ENCODE data around the gene METTL8. TPM values are rescaled to one million over a fixed set of nuclear protein-coding genes. Genes with fewer than 3 reads are reported as not detected.

The METTL8 gene
- total RNA-seq, result 10 to 100 TPM in 1 of 2 donors, 1 to 10 TPM in 1; 7.6 to 16.3 TPM

- Histone ChIP-seq H3K9me3 (no peaks in the 10 kb centered on the region), H3K4me1 (peaks cover 0 to 10% of the 10 kb centered on the region in 2 donors), H3K27ac (peak within 1 kb of the TSS; percentile 95 to 96), H3K36me3 (peaks cover 7% of the 10 kb centered on the region), H3K4me3 (peak within 1 kb of the TSS; percentile 68 to 79), H3K27me3 (no peaks in the 10 kb centered on the region)
- no peak for DNase-seq (ENCODE audit: low spot score)
- TF ChIP-seq CTCF (IDR thresholded peaks at IDR 0.05), result no peak
These were observed at the start of gene METTL8 for GRCh38 chr2:171433763-171434012. Gene METTL8 (minus strand): TSS chr2:171433990. CDS start chr2:171392185, 41,805 bp downstream.

- TF ChIP-seq CTCF (IDR thresholded peaks at IDR 0.05), result no peak
- Histone ChIP-seq H3K27ac (no peak overlapping the region), H3K27me3 (no peaks in the 10 kb centered on the region)
These were observed 49.1 kb upstream of the METTL8 start for GRCh38 chr2:171482877-171483276.

DNA sequence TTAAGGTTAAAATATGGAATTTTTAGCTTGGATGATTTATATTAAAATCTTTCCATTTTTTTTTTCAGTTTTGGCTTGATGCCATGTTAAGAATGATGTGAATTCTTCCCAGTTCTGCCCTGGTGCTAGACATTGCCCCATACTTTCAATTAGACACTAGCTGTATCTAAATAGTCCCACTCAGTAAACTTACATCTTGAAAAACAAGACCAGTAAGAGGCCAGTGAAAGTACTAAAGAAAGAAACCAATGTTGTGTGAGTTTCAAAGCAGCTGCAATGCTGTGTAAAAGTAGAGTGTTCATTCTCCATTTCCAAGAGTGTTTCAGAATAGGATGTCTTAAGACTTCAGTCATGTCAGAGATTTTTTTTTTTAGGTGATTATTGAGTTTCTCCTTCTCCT, 48.5 kb upstream of the METTL8 start:
- no peak for DNase-seq (ENCODE audit: low spot score)
- H3K36me3 ChIP-seq, result peaks cover 5% of the 10 kb centered on the region
- no peak overlapping the region for H3K27ac ChIP-seq
- no peaks in the 10 kb centered on the region for H3K4me1 ChIP-seq
- no peak for TF ChIP-seq CTCF (IDR thresholded peaks at IDR 0.05)
- no peaks in the 10 kb centered on the region for H3K9me3 ChIP-seq
- no peaks in the 10 kb centered on the region for H3K27me3 ChIP-seq
- H3K4me3 ChIP-seq, result no peak overlapping the region

More at GRCh38 chr2:171482877-171483276, 49.1 kb upstream of the METTL8 start:
- no peaks in the 10 kb centered on the region for H3K9me3 ChIP-seq
- H3K36me3 ChIP-seq, result peaks cover 5% of the 10 kb centered on the region
- no peak for DNase-seq (ENCODE audit: low spot score)
- no peaks in the 10 kb centered on the region for H3K4me1 ChIP-seq
- H3K4me3 ChIP-seq, result no peak overlapping the region

- no peak overlapping the region for H3K4me3 ChIP-seq
- H3K4me1 ChIP-seq, result no peaks in the 10 kb centered on the region
- H3K27ac ChIP-seq, result no peak overlapping the region
- no peaks in the 10 kb centered on the region for H3K9me3 ChIP-seq
- no peaks in the 10 kb centered on the region for H3K27me3 ChIP-seq
- DNase-seq (ENCODE audit: low spot score), result no peak
- no peak for TF ChIP-seq CTCF (IDR thresholded peaks at IDR 0.05)
- H3K36me3 ChIP-seq, result peaks cover 5% of the 10 kb centered on the region
These were observed 47.1 kb upstream of the METTL8 start for GRCh38 chr2:171480908-171481307.

GRCh38 chr2:171479154-171479814, 45.5 kb upstream of the METTL8 start:
- no peak for TF ChIP-seq CTCF (IDR thresholded peaks at IDR 0.05)
- no peaks in the 10 kb centered on the region for H3K9me3 ChIP-seq
- peaks cover 19% of the 10 kb centered on the region for H3K36me3 ChIP-seq
- no peaks in the 10 kb centered on the region for H3K4me1 ChIP-seq
- DNase-seq (ENCODE audit: low spot score), result no peak
- H3K4me3 ChIP-seq, result no peak overlapping the region
- H3K27me3 ChIP-seq, result no peaks in the 10 kb centered on the region
- no peak overlapping the region for H3K27ac ChIP-seq

- Histone ChIP-seq H3K4me1 (no peaks in the 10 kb centered on the region), H3K9me3 (no peaks in the 10 kb centered on the region), H3K27me3 (no peaks in the 10 kb centered on the region), H3K36me3 (peaks cover 28% of the 10 kb centered on the region), H3K4me3 (no peak overlapping the region), H3K27ac (no peak overlapping the region)
- no peak for TF ChIP-seq CTCF (IDR thresholded peaks at IDR 0.05)
- no peak for DNase-seq (ENCODE audit: low spot score)
These were observed 44.6 kb upstream of the METTL8 start for GRCh38 chr2:171478345-171478744.

Data from right atrium auricular region (tissue), 2 donors.